Aorta (tissue), 5 donors: ENCODE results near the gene DNAH8. TPM values are rescaled to one million over a fixed set of nuclear protein-coding genes. Genes with fewer than 3 reads are reported as not detected.

Experiments
- ATAC-seq: fragments of 200-7000 bp; cut with Tn5 transposase; one replicate; pipeline ENCODE4 v1.9.1; 2022; ENCODE audit warnings: moderate library complexity; ENCODE audit not compliant: low FRiP score
- DNase-seq, 2 donors: peaks; one replicate each; pipeline ENCODE4 v3.0.0-alpha.2; 2020
- H3K27ac ChIP-seq, 2 donors: one replicate each; pipeline ENCODE4 v1.5.1; 2013; ENCODE audit warnings: low read length in 2 of 2, mild to moderate bottlenecking in 2 of 2, moderate library complexity in 2 of 2, control low read depth in 1 of 2, inconsistent platforms in 1 of 2, low read depth in 1 of 2
- H3K27me3 ChIP-seq, 2 donors: one replicate each; pipeline ENCODE4 v1.6.1; 2013; ENCODE audit warnings: control low read depth in 1 of 2, low read length in 1 of 2, mild to moderate bottlenecking in 1 of 2, moderate library complexity in 1 of 2; ENCODE audit not compliant: insufficient read depth in 2 of 2, control insufficient read depth in 1 of 2
- H3K36me3 ChIP-seq, 2 donors: one replicate each; pipeline ENCODE4 v1.6.1; 2013; ENCODE audit warnings: control low read depth in 1 of 2, low read length in 1 of 2, mild to moderate bottlenecking in 1 of 2; ENCODE audit not compliant: insufficient read depth in 2 of 2, control insufficient read depth in 1 of 2
- H3K4me1 ChIP-seq, 2 donors: one replicate each; pipeline ENCODE4 v1.6.1; 2013; ENCODE audit warnings: low read length in 2 of 2, control low read depth in 1 of 2, mild to moderate bottlenecking in 1 of 2, moderate library complexity in 1 of 2; ENCODE audit not compliant: insufficient read depth in 2 of 2, control insufficient read depth in 1 of 2
- H3K4me3 ChIP-seq, 2 donors: one replicate each; pipeline ENCODE4 v1.5.1; 2013; ENCODE audit warnings: low read length in 2 of 2, control low read depth in 1 of 2, mild to moderate bottlenecking in 1 of 2
- H3K9me3 ChIP-seq: one replicate; pipeline ENCODE4 v1.6.1; 2013; ENCODE audit warnings: mild to moderate bottlenecking, low read length; ENCODE audit not compliant: control insufficient read depth
- WGBS, 2 donors: extraction: QIAGEN DNeasy Blood & Tissue Kit; methylation state at CpG; one replicate each; pipeline ENCODE4 v1.1.7; 2013; 5-methylcytosine and 5-hydroxymethylcytosine counted together
- intact Hi-C, 2 donors: fragments of 100-400 bp; cut with DNase I; formaldehyde crosslinking; loops; one replicate each; pipeline versions ENCODE4 v1.14.2 to v1.15.0; 2022
- polyA plus RNA-seq, 2 donors: library from polyadenylated mRNA; stranded (reverse); fragments of 200-250 nt; gene quantifications; one replicate each; pipeline ENCODE4 v1.2.3, GENCODE V29; 2013
- total RNA-seq, 2 donors: library from RNA; stranded (reverse); fragmentation: NEBNext Ultra II Directional; extraction: Animal tissue kit (Norgen Biotek cat#: 25700); gene quantifications; one replicate each; pipeline ENCODE4 v1.2.1, GENCODE V29; 2021
- donor health status: healthy with polysubstance abuse.
- donor health status: Bipolar disorder and iron deficiency.
- donor health status: DM: no; HTN: no; CAD: no.
- donor health status: DM: no; HTN: no; CAD: no.
- donor health status: DM: yes; HTN: yes; CAD: no.

DNAH8 gene
- total and polyA plus RNA-seq, 4 donors: under 0.01 to 0.03 (median 0.03) TPM; not detected in 1

DNA sequence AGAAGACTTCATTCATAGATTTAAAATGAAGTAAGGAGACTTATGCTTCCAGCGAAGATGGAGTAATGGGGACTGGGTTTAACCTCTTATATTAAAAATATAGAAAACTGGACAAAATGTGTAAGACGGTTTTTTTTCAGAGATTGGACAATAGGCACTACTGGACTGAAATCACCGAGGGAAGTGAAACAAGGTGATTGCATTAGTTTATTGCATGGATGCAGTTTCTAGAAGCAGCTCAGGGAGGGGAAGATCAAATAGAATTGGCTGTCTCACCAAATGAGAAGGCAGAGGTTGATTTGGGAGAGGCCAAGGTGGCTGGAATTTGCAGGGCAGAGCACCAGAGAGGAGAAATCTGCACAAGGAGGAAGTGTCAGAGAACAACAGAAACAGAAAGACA is 162.6 kb downstream of the DNAH8 start:
- Histone ChIP-seq H3K27ac (no peak overlapping the region), H3K4me1 (no peaks in the 10 kb centered on the region), H3K9me3 (peaks cover 3% of the 10 kb centered on the region), H3K27me3 (peaks cover 0 to 1% of the 10 kb centered on the region in 2 donors), H3K36me3 (no peaks in the 10 kb centered on the region), H3K4me3 (no peak overlapping the region)
- ATAC-seq (no peak), DNase-seq (no peak)
- WGBS, 2 donors: 43 to 82% methylated on average over 2 to 3 of the region's 3 CpGs
- intact Hi-C loops: loop anchor here in 1 of 2 donors (10.0 kb wide), 1 partner anchor 427 kb away; no protein-coding TSS in a partner anchor

DNA sequence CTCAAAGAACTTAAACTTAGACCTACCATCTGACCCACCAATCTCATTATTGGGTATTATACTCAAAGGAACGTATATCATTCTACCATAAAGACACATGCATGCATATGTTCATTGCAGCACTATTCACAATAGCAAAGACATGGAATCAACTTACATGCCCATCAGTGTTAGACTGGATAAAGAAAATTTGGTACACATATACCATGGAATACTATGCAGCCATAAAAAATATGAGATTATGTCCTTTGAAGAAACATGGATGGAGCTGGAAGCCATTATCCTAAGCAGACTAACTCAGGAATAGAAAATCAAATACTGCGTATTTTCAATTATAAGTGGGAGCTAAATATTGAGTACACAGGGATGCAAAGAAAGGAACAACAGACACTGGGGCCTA is 167.0 kb downstream of the DNAH8 start:
- Histone ChIP-seq H3K27me3 (no peaks in the 10 kb centered on the region), H3K36me3 (no peaks in the 10 kb centered on the region), H3K27ac (no peak overlapping the region), H3K9me3 (peaks cover 1% of the 10 kb centered on the region), H3K4me3 (no peak overlapping the region), H3K4me1 (no peaks in the 10 kb centered on the region)
- ATAC-seq (no peak), DNase-seq (no peak)
- intact Hi-C loops: no loop called here
- 91 to 92% methylated on average over 2 of the region's 2 CpGs for WGBS, 2 donors

GRCh38 chr6:38897507-38897906 is 182.4 kb downstream of the DNAH8 start:
- H3K9me3 ChIP-seq: no peaks in the 10 kb centered on the region
- no peak for DNase-seq
- H3K27me3 ChIP-seq: no peaks in the 10 kb centered on the region
- no peaks in the 10 kb centered on the region for H3K36me3 ChIP-seq
- H3K27ac ChIP-seq: no peak overlapping the region
- ATAC-seq: no peak
- H3K4me3 ChIP-seq: no peak overlapping the region
- 79 to 83% methylated on average over 6 of the region's 6 CpGs for WGBS, 2 donors
- no peaks in the 10 kb centered on the region for H3K4me1 ChIP-seq
- intact Hi-C loops: no loop called here

- intact Hi-C loops: no loop called here
- Histone ChIP-seq H3K4me1 (no peaks in the 10 kb centered on the region), H3K27me3 (no peaks in the 10 kb centered on the region), H3K4me3 (no peak overlapping the region), H3K36me3 (no peaks in the 10 kb centered on the region), H3K27ac (no peak overlapping the region), H3K9me3 (no peaks in the 10 kb centered on the region)
- ATAC-seq (no peak), DNase-seq (no peak)
- WGBS, 2 donors: 91 to 94% methylated on average over 3 of the region's 3 CpGs
Measured at GRCh38 chr6:38901802-38902522, 186.9 kb downstream of the DNAH8 start.

GRCh38 chr6:38906582-38906981 is 191.5 kb downstream of the DNAH8 start:
- Histone ChIP-seq H3K9me3 (no peaks in the 10 kb centered on the region), H3K36me3 (no peaks in the 10 kb centered on the region), H3K4me1 (no peaks in the 10 kb centered on the region), H3K27ac (no peak overlapping the region), H3K4me3 (no peak overlapping the region), H3K27me3 (no peaks in the 10 kb centered on the region)
- intact Hi-C loops: no loop called here
- no peak for DNase-seq
- 79 to 82% methylated on average over 4 of the region's 4 CpGs for WGBS, 2 donors
- ATAC-seq: no peak

GRCh38 chr6:38907264-38907663 is 192.2 kb downstream of the DNAH8 start:
- no peaks in the 10 kb centered on the region for H3K27me3 ChIP-seq
- intact Hi-C loops: no loop called here
- ATAC-seq: no peak
- H3K27ac ChIP-seq: no peak overlapping the region
- H3K9me3 ChIP-seq: no peaks in the 10 kb centered on the region
- DNase-seq: no peak
- no peaks in the 10 kb centered on the region for H3K4me1 ChIP-seq
- no peaks in the 10 kb centered on the region for H3K36me3 ChIP-seq
- H3K4me3 ChIP-seq: no peak overlapping the region

GRCh38 chr6:38909015-38909730 is 194.1 kb downstream of the DNAH8 start:
- Histone ChIP-seq H3K27ac (no peak overlapping the region), H3K4me1 (no peaks in the 10 kb centered on the region), H3K9me3 (no peaks in the 10 kb centered on the region), H3K4me3 (no peak overlapping the region), H3K27me3 (no peaks in the 10 kb centered on the region), H3K36me3 (no peaks in the 10 kb centered on the region)
- intact Hi-C loops: no loop called here
- ATAC-seq: no peak
- WGBS, 2 donors: 33% methylated on average over 6 of the region's 6 CpGs
- no peak for DNase-seq

- intact Hi-C loops: no loop called here
- no peak overlapping the region for H3K4me3 ChIP-seq
- no peak overlapping the region for H3K27ac ChIP-seq
- WGBS, 2 donors: 60 to 74% methylated on average over 3 of the region's 3 CpGs
- no peak for DNase-seq
- H3K27me3 ChIP-seq: no peaks in the 10 kb centered on the region
- ATAC-seq: no peak
- H3K36me3 ChIP-seq: no peaks in the 10 kb centered on the region
- H3K4me1 ChIP-seq: no peaks in the 10 kb centered on the region
- no peaks in the 10 kb centered on the region for H3K9me3 ChIP-seq
Measured at GRCh38 chr6:38910207-38910606, 195.1 kb downstream of the DNAH8 start.

- WGBS, 2 donors: 94 to 95% methylated on average over 2 of the region's 2 CpGs
- intact Hi-C loops: no loop called here
Measured at GRCh38 chr6:38912378-38912777, 197.3 kb downstream of the DNAH8 start.

More at GRCh38 chr6:38912378-38912777, 197.3 kb downstream of the DNAH8 start:
- H3K27ac ChIP-seq: no peak overlapping the region
- no peak for DNase-seq
- no peak for ATAC-seq
- no peaks in the 10 kb centered on the region for H3K36me3 ChIP-seq
- H3K9me3 ChIP-seq: no peaks in the 10 kb centered on the region
- no peaks in the 10 kb centered on the region for H3K4me1 ChIP-seq
- no peaks in the 10 kb centered on the region for H3K27me3 ChIP-seq
- H3K4me3 ChIP-seq: no peak overlapping the region
